Measurements from ENCODE around the gene ABCB7.
"Not testable (repeated sequence)": the region's sequence is repeated elsewhere in the genome, so short reads cannot be mapped to it uniquely, and the experiment has no call there.

Gene ABCB7

DNA sequence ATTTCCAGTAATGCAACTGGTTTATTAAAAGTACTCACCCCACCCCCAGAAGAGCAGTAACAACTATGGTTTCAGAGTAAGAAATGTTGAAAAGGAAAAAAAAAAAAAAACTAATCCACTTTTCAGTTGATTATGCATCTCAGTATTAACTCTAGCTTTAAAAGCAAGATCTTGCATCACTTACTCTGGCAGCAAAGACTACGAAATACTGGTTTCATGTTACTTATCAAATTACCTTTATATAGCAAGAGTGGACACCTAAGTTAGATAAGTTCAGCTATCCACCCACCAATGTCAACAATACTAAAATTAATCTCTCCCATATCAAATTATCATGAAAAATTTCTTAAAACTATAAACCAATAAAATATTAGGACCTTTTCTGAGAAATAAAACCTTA is 105.0 kb downstream of the ABCB7 start:
- no peak overlapping the region for H3K4me3 ChIP-seq (ENCODE audit: control insufficient read depth, low read depth, low read length)
- TF ChIP-seq, protein P1, sequence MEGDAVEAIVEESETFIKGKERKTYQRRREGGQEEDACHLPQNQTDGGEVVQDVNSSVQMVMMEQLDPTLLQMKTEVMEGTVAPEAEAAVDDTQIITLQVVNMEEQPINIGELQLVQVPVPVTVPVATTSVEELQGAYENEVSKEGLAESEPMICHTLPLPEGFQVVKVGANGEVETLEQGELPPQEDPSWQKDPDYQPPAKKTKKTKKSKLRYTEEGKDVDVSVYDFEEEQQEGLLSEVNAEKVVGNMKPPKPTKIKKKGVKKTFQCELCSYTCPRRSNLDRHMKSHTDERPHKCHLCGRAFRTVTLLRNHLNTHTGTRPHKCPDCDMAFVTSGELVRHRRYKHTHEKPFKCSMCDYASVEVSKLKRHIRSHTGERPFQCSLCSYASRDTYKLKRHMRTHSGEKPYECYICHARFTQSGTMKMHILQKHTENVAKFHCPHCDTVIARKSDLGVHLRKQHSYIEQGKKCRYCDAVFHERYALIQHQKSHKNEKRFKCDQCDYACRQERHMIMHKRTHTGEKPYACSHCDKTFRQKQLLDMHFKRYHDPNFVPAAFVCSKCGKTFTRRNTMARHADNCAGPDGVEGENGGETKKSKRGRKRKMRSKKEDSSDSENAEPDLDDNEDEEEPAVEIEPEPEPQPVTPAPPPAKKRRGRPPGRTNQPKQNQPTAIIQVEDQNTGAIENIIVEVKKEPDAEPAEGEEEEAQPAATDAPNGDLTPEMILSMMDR (IDR thresholded peaks at IDR 0.05; ENCODE audit: control insufficient read depth, insufficient read depth, low read depth, low read length, missing control alignments), result no peak
- no peak for DNase-seq (ENCODE audit: low read depth)

DNA sequence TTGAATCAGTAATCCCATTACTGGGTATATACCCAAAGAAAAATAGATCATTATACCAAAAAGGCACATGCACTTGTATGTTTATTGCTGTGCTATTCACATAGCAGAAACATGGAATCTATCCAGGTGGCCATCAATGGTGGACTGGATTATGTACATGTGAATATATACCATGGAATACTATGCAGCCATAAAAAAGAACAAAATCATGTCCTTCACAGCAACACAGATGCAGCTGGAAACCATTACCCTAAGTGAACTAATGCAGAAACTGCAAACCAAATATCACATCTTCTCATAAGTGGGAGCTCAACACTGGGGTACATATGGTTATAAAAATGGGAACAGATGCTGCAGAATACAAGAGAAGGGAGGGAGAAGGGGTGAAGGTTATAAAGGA is 110.7 kb downstream of the ABCB7 start:
- TF ChIP-seq, protein P1 (IDR thresholded peaks at IDR 0.05; ENCODE audit: control insufficient read depth, insufficient read depth, low read depth, low read length, missing control alignments), result no peak
- DNase-seq (ENCODE audit: low read depth), result no peak
- no peak overlapping the region for H3K4me3 ChIP-seq (ENCODE audit: control insufficient read depth, low read depth, low read length)

DNA sequence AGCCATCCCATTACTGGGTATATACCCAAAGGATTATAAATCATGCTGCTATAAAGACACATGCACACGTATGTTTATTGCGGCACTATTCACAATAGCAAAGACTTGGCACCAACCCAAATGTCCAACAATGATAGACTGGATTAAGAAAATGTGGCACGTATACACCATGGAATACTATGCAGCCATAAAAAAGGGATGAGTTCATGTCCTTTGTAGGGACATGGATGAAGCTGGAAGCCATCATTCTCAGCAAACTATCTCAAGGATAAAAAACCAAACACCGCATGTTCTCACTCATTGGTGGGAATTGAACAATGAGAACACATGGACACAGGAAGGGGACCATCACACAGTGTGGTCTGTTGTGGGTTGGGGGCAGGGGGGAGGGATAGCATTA is 111.9 kb downstream of the ABCB7 start:
- DNase-seq (ENCODE audit: low read depth); H3K4me3 ChIP-seq (ENCODE audit: control insufficient read depth, low read depth, low read length): not testable (repeated sequence)

DNA sequence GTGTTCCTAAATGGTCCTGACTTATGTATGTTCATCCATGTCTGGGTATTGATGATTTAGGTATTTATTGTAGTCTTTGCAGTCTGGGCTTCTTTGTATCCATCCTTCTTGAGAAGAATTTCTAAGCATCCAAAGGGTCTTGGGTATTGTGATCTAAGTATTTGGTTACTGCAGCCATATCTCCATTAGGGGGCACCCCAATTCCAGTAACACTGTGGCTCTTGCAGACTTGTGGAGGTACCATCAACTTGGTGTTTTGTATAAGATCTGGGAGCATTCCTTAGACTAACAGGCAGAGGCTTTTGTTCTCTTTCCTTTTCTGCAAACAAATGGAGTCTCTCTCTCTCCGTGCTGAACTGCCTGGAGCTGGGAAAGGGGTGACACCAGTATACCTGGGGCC is 117.2 kb downstream of the ABCB7 start:
- DNase-seq (ENCODE audit: low read depth), result peak; percentile 3
- H3K4me3 ChIP-seq (ENCODE audit: control insufficient read depth, low read depth, low read length), result no peak overlapping the region
- TF ChIP-seq, protein P1 (IDR thresholded peaks at IDR 0.05; ENCODE audit: control insufficient read depth, insufficient read depth, low read depth, low read length, missing control alignments), result peak; percentile 53
